Measurements from ENCODE around the gene PI4KA.
A peak's percentile ranks its signal among the peaks of the same experiment; 100 is the strongest.

Gene PI4KA

DNA sequence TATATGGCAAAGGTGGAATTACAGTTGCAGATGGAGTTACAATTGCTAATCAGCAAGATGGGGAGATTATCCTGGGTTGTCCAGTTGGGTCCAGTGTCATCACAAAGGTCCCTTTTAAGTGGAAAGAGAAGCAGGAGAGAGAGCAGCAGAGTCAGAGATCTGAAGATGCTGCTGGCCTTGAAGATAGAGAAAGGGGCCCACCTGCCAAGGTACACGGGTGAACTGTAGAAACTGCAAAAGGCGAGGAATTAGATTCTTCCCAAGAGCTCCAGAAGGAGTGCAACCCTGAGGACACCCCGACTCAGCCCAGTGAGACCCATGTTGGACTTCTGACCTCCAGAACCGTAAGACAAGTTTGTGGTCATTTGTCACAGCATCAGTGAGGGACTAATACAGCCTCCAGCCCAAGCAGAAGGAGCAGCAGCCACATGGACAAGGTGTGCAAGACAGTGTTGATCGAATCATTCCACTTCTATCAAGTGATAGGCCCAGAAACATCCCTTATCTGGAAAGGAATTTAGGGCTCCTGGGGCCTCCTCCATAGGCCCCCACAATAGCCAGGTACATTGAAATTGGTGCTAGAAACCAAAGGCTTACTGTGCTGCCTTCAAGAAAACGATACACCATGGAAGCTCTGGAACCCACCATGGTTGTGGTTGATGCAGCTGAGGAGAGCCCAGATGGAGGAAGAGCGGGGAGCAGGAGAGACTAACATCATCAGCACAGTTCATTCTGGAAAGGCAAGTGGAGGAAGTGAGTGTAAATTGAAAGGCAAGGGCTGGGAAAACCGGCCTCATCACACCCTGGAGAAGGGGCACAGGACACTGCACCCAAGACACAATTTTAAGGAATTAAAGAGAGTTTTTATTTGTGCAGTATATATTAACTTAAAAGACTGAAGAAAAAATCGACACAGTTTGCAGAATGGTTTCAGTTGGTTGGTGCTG, 23.5 kb upstream of the PI4KA start:
- DNase-seq (ENCODE audit: low read depth in 2 of 2) = no peak

DNA sequence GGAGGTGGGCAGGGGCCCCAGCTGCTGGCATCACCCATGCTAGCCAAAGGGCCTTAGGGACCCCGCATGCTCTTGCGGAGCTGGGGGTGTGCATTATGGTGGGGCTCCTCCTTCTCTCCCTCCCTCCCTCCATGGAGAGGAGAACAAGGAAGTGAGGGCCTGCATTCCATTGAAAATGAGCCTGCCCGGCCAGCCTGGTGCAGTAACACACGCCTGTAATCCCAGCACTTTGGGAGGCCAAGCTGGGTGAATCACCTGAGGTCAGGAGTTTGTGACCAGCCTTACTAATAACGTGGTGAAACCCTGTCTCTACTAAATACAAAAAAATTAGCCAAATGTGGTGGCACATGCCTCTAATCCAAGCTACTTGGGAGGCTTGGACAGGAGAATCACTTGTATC, 22.6 kb upstream of the PI4KA start:
- DNase-seq (ENCODE audit: low read depth in 2 of 2) = no peak

DNA sequence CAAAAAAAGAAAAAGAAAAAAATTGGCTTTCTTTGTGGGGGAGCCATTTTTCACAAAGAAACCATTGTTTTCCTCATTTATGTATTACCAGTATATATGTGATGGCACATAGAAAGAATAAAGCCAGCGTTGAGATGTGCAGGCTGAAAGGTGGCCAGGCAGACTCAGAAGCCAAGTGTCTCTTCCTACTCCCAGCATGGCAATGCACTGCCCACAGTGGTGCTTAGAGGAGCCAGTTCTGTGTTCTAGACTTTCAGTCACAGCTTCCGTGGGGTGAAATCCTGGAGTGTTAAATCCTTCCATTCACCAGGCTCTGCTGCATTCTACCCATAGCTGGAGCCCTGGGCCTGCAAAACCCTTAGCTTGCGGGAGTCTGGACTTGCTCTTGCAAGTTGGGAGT, 19.1 kb upstream of the PI4KA start:
- no peak for DNase-seq (ENCODE audit: low read depth in 2 of 2)

DNA sequence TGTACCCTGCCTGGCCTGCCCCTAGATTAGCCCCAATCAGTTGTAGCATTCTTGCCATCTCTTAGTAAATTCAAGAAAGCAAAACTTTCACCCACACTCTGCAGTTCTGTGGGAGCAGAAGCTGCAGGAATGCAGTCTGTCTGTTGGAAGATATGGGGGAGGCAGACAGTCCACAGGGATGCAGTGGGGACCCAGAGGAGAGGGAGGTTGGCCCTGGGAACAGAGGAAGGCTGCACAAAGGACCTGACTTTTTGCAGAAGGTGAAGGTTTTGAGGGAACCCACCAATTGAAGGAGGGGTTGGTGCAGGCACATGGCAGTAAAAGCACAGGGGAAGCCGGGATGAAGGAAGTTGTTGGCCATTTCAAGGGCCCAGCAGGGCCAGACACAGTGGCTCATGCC, 16.7 kb upstream of the PI4KA start:
- no peak for DNase-seq (ENCODE audit: low read depth in 2 of 2)

DNA sequence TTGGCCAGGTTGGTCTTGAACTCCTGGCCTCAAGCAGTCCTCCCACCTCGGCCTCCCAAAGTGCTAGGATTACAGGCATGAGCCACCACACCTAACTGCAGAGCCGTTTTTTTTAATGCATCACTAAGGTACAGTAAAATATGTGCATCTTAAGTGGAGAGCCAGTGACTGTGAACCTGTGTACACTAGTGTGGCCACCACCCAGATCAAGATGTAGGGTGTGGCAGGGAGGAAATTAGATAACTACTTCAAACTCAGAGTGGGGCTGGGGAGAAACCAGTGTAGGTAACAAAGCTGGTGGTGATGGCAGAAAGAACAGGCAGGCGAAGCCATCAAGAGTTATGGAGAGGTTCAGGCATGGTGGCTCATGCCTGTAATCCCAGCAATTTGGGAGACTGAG, 14.6 kb upstream of the PI4KA start:
- DNase-seq (ENCODE audit: low read depth in 2 of 2) = no peak

DNA sequence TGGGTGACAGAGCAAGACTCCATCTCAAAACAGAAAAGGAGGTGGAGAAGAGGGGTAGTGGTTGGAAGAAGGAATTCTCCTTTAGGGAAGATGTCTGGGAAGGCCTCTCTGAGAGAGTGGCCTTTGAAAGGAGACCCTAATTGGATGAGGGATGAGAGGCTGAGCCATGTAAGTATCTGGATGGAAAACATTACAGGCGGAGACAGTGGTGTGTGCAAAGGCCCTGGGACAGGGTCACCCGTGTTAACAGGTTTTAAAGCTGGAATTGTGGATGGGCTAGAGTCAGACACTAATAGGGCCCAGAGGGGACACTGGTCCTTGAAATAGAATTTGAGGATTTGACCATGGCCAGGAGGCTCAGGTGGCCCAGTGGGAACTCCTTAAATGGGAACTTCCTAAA, 10.6 kb upstream of the PI4KA start:
- DNase-seq (ENCODE audit: low read depth in 2 of 2) = no peak

DNA sequence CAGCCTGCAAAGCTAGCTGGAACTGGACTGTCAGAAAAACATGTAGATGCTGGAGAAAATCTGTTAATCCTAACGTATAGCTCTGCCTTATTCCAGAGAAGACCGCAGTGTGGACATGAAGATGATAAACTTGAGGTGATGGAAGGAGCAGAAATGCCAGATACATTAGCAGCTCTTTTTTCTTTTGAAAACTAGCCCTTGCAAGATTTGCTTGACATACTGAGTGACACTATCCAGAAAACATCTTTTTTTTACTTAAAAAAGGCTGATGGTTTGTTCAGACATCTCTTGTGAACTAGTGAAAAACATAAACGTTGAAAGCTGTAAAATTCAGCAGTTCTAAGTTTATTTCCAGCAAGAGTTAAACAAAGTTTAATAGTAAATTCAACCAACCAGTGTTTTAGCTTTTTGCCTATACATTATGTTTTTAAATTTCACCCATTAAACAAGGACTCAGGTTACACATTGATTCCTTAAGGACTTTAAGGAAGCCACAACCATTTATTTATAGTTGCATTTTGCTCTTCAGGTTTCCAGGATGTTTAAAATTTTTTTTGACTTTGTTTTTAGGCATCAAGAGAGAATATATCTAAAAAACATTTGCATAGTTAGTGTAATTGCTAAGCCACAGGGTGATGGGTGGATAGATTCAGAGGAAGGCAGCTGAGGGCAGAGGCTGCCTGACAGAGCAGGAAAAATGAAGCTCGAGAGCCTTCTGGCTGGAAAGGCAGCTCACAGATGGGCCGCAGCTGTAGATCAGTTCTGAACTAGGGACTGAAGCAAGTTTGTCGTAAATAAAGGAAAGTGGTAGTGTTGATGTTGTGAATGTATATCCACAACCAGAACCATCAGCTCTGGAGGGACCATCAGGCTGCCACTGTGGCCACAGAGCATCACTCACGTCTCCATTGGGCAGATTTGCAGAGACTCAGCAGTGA, 9.7 kb upstream of the PI4KA start:
- no peak for DNase-seq (ENCODE audit: low read depth in 2 of 2)

DNA sequence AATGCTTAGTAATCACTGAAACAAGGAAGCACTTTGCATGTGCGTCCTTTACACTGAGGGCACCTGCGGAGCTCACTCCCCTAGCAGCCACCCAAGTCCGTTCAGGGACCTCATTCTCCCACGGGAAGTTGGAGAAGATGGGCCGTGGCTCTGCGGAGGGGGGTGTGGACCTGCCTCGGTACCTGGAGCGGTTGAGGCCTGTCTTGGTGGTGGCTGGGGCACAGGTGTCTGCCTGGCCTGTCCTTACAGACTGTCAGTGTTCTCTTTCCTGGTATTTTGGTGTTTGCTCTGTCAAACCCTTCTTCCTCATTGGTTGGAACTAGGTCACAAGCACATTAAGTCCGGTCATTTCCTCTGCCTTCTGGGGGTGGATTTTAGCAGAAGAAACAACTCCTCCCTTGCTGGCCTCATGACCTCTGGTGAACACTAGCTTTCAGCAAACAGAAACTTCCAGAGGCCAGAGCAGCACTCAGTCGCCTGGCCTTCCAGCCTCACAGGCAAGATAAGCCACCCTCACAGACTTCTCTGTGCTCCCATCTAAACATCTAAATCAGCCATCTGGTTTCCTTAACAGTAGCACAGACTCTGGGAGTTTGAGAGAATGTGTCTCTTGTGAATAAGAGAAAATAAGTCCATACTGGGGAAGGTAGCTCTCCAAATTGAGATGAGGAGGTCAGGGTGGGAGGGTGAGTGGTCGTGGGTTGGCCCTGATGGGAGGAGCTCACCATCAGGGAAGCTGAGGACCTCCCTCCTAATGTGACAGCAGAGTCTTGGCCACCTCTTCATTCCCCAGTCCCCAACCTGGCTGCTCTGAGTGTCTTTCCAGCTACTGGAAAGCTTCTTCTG, 8.8 kb upstream of the PI4KA start:
- no peak for DNase-seq (ENCODE audit: low read depth in 2 of 2)

DNA sequence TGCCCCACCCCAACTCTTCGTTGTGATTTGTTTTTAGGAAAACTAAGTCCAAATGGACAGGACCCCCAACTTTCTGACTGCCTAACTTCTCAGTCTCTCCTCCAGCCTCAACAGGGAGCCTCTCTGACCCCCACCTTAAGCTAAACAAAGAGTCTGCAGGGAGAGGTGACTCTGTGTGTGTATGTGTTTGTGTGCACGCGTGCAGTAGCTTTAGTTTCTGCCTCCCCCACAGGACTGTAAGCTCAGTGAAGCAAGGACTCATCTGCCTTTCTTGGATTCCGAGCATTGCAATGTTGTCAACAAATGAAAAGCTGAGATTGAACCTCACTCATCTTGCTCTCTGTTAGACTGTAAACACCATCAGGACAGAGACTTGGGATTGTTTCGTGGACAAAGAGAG, 8.1 kb upstream of the PI4KA start:
- no peak for DNase-seq (ENCODE audit: low read depth in 2 of 2)

DNA sequence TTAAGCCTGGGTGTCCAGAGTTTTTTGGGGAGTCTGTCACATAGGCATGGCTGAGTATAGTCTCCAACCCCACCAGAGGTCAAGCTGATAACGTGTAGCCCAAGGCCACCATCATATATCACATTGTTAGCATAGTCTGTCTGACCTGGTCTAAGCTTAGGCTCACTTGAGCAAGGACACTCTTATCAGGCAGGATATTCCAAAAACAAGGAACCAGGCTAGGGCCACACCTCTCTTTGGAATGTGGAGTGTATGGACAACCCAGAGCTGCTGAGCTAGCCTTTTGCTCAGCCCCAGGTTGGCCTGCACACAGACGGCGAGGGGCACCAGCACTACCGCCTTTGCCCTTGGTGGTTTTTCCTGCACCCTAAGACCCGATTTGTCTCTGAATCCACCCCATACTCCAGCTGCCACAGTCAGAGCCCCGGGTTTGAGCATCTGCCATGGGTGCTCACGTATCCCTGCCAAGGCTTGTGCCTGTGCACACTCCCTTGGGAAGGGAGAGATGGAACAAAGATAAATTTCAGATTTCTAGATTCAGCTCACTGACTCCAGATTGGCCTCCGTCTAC, 7.3 kb upstream of the PI4KA start:
- DNase-seq (ENCODE audit: low read depth in 2 of 2) = no peak

DNA sequence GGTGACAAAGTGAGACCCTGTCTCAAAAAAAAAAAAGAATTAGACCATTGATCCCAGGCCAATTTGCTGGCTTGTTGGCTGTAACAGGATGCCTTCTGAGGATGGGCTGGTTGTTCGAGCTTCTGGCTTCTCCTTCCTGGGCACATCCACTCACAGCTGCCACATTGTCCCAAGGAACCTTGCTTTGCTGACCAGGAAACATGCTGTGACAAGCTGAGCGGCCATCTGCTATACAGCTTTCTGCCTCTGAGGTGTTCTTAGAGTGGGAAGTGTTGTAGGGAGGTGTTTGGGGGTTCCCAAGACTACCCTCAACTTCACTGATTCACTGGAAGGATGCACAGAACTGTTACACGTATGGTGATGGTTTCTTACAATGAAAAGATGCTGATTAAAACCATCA, 6.7 kb upstream of the PI4KA start:
- DNase-seq (ENCODE audit: low read depth in 2 of 2) = no peak

DNA sequence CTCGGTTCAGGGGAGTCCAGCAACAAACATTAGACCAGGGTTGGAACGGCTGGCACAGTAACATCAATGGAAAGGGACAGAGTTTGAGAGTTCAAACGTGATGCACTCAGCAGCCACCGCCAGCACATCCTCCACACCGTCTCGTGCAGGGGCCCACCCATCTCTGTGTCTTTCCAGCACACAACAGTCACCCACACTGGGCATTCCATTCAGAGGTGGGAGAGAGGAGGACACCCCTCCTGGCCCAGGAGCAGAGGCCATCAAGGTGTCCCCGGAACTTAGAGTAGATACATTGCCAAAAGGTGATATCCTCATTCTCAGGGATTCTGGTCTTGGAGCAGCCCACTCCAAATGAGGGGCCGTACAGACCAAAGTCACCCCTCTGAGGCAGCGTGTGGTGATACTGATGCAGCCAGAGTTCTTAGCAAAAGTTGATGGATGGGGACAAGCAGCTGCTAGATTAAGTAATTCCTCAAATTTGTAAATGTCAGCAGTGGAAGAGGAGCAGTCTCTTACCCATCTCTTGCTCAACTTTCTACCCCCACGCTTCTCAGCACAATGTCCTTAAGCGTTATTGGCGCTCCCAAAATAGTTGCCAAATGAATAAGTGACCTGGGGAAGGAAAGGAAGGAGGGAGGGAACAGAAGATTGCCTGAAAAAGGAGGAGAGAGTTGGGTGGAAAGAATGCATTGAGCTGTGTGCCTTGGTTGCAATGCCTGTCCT, 5.7 kb upstream of the PI4KA start:
- no peak for DNase-seq (ENCODE audit: low read depth in 2 of 2)

DNA sequence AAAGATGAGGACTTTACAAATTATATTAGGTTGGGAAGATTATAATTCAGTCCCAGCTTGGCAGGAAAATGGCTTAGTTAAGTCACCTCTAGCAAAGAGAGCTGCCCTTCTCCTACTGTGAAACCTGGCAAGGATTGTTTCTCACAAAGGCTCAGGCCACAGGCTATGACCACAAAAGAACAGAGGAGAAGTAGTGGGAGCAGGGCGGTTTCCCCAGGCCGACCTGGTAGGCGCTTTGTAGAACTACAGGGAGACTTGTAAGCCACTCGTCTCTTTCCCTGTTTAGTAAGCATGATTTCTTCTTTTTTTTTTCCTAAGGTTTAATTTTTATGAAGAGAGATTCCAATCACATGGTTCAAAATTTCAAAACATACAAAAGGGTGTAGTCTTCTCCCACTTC, 4.8 kb upstream of the PI4KA start:
- DNase-seq (ENCODE audit: low read depth in 2 of 2) = no peak

DNA sequence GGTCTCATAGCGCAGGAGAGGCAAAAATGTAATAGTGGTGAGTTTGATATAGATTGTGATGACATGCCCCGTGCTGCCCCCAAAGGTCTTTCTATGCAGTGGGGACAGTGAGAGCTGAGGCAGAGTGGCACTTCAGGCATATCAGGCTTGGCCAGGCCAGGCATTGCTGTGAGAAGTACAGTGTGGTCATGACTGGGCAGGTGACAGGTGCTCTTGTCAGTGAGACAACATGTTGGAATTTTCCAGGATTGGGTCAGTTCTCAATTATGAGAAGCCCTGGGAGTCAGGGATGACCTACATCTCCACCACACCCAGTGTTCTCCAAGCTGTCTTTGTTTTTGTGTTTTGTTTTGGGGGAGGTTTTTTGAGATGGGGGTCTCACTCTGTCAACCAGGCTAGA, 3.9 kb upstream of the PI4KA start:
- no peak for DNase-seq (ENCODE audit: low read depth in 2 of 2)

DNA sequence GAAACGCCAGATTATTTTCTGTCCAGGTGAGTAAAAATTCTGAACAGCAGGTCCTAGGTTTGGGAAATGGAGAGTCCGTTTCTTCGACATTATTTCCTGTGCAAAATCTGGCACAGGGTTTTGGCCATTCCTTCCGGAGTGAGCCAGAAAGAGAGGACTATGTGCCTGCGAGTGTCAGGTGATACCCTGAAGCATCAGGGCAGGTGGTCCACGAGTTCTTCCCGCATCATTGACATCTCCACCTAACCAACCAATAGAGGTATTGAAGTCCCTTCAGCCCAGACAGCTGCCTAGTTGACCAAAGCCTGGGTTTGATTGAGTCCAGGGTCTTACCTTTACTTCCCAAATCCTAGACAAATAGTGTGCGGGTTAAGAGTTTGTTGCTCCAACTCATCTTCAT, 1.0 kb upstream of the PI4KA start:
- DNase-seq (ENCODE audit: low read depth in 2 of 2) = no peak

DNA sequence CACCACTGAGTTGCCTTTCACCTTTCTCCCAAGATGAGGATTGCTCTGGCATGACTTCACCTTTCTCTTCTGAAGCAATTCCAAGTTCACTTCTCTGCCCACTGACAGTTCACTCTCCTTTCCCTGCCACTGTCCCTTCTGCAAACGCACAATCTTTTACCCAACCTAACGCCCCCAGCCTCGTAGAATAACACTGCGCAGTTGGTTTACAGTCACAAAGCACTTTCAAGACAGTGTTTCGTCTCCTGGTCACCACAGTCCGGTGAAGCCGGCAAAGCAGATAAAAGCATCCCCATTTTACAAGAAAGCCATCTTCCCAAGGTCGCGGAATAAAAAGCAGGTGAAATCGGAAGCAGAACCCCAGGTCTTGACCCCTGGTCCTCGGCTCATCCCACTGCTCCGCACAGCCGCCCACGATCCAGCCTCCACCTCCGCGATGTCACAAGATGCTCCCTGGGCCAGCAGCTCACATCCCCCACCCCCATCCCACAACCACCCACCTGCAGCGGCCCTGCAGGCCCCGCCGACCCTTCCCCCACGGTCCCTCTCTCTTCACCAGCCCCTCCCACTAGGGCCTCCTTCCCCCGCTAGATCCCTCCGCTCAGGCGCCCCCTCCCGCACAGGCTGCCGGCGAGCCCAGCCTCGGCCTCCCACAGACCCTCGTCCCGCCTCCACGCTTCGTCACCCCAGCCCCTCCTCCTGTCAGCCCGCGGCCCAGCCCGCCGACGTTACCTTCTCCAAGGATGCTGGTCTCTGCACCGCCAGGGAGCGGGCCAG, 585 bp downstream of the PI4KA start:
- peak; percentile 69 to 72 for DNase-seq (ENCODE audit: low read depth in 2 of 2)

DNA sequence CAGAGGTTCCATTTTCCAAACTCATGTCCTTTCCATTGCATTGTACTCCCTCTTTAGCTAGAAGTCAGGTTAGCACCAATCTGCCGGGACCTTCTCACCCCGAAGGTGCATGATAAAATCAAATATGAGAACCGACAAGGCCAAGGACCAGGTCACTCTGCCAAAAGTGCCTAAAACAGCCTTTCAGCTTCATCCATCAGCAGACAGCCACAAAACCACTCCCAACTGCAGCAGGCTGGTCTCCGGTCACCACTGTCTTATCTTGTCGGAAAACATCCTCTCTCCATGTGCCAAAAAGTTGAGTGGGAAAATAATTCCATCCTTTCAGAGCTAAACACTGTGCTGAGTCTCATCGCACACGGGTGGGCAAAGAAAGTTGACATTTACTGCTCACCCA, 1.4 kb downstream of the PI4KA start:
- no peak for DNase-seq (ENCODE audit: low read depth in 2 of 2)

DNA sequence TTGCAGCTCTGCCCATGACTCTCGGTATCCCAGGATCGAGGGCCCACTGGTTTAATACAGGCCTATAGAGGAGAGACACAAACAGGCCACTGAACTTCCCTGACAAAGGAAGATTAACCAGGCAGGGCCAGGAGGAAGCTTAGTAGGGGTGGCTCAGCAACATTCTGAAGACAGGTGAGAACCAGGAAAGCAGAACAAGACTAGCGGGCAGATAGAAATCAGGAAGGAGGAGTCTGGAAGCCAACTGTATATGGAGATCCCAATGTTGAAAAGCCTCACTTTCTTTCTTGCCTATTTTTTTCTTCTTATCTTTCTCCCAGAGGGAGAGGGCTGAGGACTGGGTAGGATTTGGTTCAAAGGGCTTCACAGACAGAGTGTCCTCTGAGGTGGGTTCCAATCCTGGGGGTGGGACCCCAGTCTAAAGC, 5.4 kb downstream of the PI4KA start:
- DNase-seq (ENCODE audit: low read depth in 2 of 2) = no peak

DNA sequence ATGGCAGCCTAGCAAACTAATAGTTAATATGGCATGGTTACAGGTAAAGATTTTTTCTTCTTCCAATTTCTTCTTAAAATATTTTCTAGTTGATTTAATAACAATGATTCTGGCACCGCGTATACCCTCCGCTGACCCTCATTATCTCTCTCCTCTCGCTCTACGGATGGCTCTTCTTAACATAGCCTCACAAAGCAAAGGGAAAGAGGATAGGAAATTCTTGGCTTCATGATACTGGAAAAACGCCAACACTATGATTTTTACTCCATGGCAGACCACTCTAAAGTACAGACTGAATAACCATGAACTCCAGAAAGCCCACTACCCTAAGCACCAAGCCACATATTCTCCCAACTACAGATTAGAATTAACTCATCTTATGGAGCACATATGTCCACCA, 6.1 kb downstream of the PI4KA start:
- no peak for DNase-seq (ENCODE audit: low read depth in 2 of 2)

DNA sequence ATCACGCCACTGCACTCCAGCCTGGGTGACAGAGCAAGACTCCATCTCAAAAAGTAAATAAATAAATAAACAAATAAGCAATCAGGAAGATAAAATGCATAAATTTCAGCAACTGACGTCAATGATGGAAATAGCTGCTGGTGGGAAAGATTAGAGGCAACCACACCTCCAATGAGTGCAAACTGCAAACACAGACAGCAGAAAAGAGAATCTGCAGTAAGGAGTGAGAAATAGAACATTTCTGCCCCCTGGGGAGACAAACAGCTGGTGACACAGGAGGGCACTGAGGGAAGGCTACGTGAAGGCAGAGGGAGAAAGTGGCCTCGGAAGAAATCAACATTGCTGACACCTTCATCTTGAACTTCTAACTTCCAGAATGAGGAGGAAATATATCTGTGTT, 6.5 kb downstream of the PI4KA start:
- DNase-seq (ENCODE audit: low read depth in 2 of 2) = no peak

All from fibroblast of skin of left biceps (primary cell).